ENCODE measurements around the gene KCTD21. TPM values are rescaled to one million over a fixed set of nuclear protein-coding genes. Genes with fewer than 3 reads are reported as not detected.

The KCTD21 gene
- total RNA-seq, 3 donors from 2014 or later = 7.5 to 11.1 (median 8.1) TPM

DNA sequence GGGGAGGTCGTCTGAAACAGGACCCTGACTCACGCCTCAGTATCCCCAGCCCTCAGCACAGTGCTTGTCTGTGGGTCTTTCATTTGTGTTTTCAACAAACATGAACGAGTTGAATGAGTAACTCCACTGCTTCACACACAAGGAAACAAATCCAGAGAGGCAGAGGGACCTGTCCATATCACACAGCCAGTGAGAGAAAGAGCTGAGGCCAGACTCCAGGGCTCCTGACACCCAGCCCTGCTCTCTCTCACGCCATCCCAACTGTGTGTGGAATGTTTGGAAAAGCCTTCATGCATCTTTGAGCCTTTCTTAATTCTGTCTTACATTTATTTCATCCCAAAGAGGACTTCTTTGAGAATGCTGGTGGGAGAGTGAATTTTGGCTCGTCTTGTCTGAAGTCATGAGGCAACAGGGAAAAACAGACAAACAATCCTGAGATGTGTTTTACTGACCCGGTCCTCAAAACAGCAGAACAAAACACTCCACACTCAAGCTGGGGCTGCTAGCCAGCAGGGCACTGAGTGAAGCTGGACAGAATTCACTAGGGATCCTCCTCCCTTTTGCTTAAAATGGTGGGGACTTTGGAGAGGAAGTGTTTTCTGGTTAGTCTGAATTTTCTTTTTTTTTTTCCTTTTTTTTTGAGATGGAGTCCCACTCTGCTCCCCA, 29.3 kb downstream of the KCTD21 start:
- intact Hi-C loops (cut with DNase I, micrococcal nuclease) = no loop called here
- Histone ChIP-seq H3K4me1 (ENCODE audit: low read depth) (no peaks in the 10 kb centered on the region), H3K36me3 (ENCODE audit: low read depth) (no peaks in the 10 kb centered on the region), H3K9me3 (no peaks in the 10 kb centered on the region), H3K4me3 (no peak overlapping the region)
- no peak for TF ChIP-seq CTCF (IDR thresholded peaks at IDR 0.05)
- no peak for DNase-seq
- ATAC-seq = no peak

DNA sequence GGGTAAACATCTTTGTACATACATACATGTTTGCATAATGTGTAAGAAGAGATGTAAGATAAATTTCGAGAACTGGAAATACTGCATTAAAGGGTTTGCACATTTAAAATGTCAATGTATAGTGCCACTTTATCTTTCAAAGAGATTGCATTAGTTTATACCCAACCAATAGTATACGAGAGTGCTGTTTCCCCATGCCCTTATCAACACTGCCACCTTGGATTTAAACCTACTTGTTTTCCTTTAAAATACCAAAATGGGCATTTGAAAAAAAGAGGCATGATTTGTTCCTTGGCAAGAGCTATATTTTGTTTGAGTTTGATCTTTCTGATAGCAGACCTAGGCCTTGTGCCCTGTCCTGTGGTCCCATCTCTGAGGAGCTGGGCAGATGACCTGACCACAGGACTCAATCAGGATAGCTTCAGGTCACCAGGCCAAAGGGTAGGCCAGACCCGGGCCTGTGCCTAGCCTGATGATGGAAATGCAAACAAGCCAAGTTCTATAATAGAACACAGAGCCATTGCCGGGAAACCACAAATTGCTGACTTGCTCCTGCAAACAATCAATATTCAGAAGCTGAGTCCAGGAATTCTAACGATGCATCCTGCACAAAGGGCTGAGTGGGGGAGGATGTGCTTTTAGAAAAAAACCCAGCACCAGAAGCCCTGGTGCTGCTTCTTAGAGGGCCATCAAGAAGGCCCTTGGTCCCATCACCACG, 32.1 kb downstream of the KCTD21 start:
- H3K36me3 ChIP-seq (ENCODE audit: low read depth) = no peaks in the 10 kb centered on the region
- H3K4me3 ChIP-seq = no peak overlapping the region
- H3K9me3 ChIP-seq = no peaks in the 10 kb centered on the region
- H3K4me1 ChIP-seq (ENCODE audit: low read depth) = no peaks in the 10 kb centered on the region
- intact Hi-C loops (cut with DNase I, micrococcal nuclease) = no loop called here
- ATAC-seq = no peak
- no peak for TF ChIP-seq CTCF (IDR thresholded peaks at IDR 0.05)
- DNase-seq = no peak

DNA sequence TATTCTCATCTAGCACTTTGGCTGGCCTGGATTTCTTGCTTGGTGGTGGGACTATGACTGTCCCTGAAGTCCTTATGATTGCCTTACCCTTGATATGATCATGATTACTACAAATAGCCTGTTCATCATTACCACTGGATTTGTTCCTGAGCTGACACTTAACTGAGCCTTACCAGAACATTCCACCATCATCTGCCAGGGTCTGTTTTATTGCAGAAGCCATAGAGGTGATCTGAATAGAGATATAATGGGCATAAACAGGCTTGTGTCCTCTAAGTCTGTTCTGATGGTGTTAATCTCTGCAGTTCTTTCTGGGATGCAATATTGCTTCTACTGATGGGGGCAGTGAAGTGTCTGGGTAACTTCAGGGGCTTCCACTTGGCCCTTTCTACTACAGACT, 36.6 kb downstream of the KCTD21 start:
- TF ChIP-seq CTCF (IDR thresholded peaks at IDR 0.05) = no peak
- no peaks in the 10 kb centered on the region for H3K4me1 ChIP-seq (ENCODE audit: low read depth)
- DNase-seq = no peak

DNA sequence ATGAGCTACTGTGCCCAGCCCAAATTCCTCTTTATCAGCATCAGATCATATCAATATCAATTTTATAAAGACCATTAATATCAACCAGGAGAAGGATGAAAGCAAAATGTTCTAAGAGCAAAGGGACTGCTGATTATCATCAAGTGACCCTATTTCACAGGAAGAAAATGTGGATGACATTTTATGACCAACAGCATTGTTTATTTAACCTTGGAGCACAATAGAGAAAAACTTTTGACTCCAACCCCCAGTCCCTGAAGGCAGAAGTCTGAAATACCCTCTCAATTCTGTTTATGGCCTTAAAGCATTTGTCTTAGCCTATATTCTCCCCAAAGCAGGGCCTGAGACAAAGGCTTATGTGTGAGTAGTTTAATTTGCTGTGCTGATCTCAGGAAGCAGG, 37.7 kb downstream of the KCTD21 start:
- no peak overlapping the region for H3K4me3 ChIP-seq
- H3K36me3 ChIP-seq (ENCODE audit: low read depth) = no peaks in the 10 kb centered on the region
- TF ChIP-seq CTCF (IDR thresholded peaks at IDR 0.05) = no peak
- DNase-seq = no peak
- no peaks in the 10 kb centered on the region for H3K9me3 ChIP-seq
- no peak for ATAC-seq
- intact Hi-C loops (cut with DNase I, micrococcal nuclease) = no loop called here
- no peaks in the 10 kb centered on the region for H3K4me1 ChIP-seq (ENCODE audit: low read depth)

More for the DNA sequence above, 36.6 kb downstream of the KCTD21 start:
- Histone ChIP-seq H3K9me3 (no peaks in the 10 kb centered on the region), H3K36me3 (ENCODE audit: low read depth) (no peaks in the 10 kb centered on the region), H3K4me3 (no peak overlapping the region)
- intact Hi-C loops (cut with DNase I, micrococcal nuclease) = no loop called here
- no peak for ATAC-seq

DNA sequence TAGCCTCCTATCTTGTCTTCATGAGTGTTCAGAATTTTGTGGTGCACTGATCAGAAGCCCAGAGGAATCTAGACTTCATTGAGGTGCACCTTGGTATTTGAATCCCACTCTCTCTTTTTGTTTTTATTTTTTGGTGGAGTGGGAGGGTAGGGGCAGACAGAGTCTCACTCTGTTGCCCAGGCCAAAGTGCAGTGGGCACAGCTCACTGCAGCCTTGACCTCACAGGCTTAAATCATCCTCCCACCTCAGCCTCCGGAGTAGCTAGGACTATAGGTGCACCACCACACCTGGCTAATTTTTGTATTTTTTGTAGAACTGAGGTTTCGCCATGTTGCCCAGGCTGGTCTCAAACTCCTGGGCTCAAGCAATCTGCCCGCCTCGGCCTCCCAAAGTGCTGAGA, 38.1 kb downstream of the KCTD21 start:
- Histone ChIP-seq H3K4me1 (ENCODE audit: low read depth) (no peaks in the 10 kb centered on the region), H3K4me3 (no peak overlapping the region), H3K9me3 (no peaks in the 10 kb centered on the region), H3K36me3 (ENCODE audit: low read depth) (no peaks in the 10 kb centered on the region)
- ATAC-seq = no peak
- intact Hi-C loops (cut with DNase I, micrococcal nuclease) = no loop called here
- DNase-seq = no peak
- TF ChIP-seq CTCF (IDR thresholded peaks at IDR 0.05) = no peak

All from mucosa of descending colon (tissue), 3 donors.